ENCODE data around the gene TDRD7. TPM values are rescaled to one million over a fixed set of nuclear protein-coding genes. Genes with fewer than 3 reads are reported as not detected.

Gene TDRD7
- total and polyA plus RNA-seq, 2 of the 13 experiments (the other 11 are each of a cell fraction or from before 2014, with no cell fraction given): 9.8 to 15.5 TPM

GRCh38 chr9:97366476-97366875 lies 45.4 kb upstream of the TDRD7 start (continued):
- TF ChIP-seq, protein P1, sequence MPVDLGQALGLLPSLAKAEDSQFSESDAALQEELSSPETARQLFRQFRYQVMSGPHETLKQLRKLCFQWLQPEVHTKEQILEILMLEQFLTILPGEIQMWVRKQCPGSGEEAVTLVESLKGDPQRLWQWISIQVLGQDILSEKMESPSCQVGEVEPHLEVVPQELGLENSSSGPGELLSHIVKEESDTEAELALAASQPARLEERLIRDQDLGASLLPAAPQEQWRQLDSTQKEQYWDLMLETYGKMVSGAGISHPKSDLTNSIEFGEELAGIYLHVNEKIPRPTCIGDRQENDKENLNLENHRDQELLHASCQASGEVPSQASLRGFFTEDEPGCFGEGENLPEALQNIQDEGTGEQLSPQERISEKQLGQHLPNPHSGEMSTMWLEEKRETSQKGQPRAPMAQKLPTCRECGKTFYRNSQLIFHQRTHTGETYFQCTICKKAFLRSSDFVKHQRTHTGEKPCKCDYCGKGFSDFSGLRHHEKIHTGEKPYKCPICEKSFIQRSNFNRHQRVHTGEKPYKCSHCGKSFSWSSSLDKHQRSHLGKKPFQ (CRISPR knock-in tag; IDR thresholded peaks at IDR 0.05; ENCODE audit: insufficient replicate concordance): no peak
- no peak for TF ChIP-seq ZNF878 (CRISPR knock-in tag; IDR thresholded peaks at IDR 0.05)
- no peak for TF ChIP-seq FOXC1 (CRISPR knock-in tag; IDR thresholded peaks at IDR 0.05; ENCODE audit: borderline replicate concordance)
- TF ChIP-seq MED13 (CRISPR knock-in tag; IDR thresholded peaks at IDR 0.05): no peak
- TF ChIP-seq GABPA (IDR thresholded peaks at IDR 0.05; ENCODE audit: low read depth, low read length): no peak
- no peak for TF ChIP-seq GABPA (CRISPR knock-in tag; IDR thresholded peaks at IDR 0.05; ENCODE audit: low read depth)
- TF ChIP-seq, protein P2, sequence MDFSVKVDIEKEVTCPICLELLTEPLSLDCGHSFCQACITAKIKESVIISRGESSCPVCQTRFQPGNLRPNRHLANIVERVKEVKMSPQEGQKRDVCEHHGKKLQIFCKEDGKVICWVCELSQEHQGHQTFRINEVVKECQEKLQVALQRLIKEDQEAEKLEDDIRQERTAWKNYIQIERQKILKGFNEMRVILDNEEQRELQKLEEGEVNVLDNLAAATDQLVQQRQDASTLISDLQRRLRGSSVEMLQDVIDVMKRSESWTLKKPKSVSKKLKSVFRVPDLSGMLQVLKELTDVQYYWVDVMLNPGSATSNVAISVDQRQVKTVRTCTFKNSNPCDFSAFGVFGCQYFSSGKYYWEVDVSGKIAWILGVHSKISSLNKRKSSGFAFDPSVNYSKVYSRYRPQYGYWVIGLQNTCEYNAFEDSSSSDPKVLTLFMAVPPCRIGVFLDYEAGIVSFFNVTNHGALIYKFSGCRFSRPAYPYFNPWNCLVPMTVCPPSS (IDR thresholded peaks at IDR 0.05): no peak
- TF ChIP-seq KIAA2018 (CRISPR knock-in tag; IDR thresholded peaks at IDR 0.05; ENCODE audit: borderline replicate concordance): no peak
- 0 out of 2 replicates have a peak, but pooled peaks have one; percentile 6 for TF ChIP-seq NFE2L2 (IDR thresholded peaks at IDR 0.05; ENCODE audit: low read length)
- no peak for TF ChIP-seq JUN (CRISPR knock-in tag; IDR thresholded peaks at IDR 0.05)
- TF ChIP-seq, protein P3, sequence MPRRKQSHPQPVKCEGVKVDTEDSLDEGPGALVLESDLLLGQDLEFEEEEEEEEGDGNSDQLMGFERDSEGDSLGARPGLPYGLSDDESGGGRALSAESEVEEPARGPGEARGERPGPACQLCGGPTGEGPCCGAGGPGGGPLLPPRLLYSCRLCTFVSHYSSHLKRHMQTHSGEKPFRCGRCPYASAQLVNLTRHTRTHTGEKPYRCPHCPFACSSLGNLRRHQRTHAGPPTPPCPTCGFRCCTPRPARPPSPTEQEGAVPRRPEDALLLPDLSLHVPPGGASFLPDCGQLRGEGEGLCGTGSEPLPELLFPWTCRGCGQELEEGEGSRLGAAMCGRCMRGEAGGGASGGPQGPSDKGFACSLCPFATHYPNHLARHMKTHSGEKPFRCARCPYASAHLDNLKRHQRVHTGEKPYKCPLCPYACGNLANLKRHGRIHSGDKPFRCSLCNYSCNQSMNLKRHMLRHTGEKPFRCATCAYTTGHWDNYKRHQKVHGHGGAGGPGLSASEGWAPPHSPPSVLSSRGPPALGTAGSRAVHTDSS (CRISPR knock-in tag; conservative IDR thresholded peaks at IDR 0.05): no peak
- no peak for TF ChIP-seq CBX5 (CRISPR knock-in tag; IDR thresholded peaks at IDR 0.05; ENCODE audit: borderline replicate concordance)
- no peak for TF ChIP-seq MATR3 (CRISPR knock-in tag; IDR thresholded peaks at IDR 0.05)
- TF ChIP-seq RXRA (CRISPR knock-in tag; IDR thresholded peaks at IDR 0.05): no peak
- TF ChIP-seq ZNF639 (CRISPR knock-in tag; conservative IDR thresholded peaks at IDR 0.05): no peak
- TF ChIP-seq ISL2 (CRISPR knock-in tag; IDR thresholded peaks at IDR 0.05): no peak
- TF ChIP-seq SMAD1 (CRISPR knock-in tag; IDR thresholded peaks at IDR 0.05; ENCODE audit: borderline replicate concordance, low read depth): no peak
- peak; percentile 40; the same call in 1 of the 2 replicates for TF ChIP-seq SALL1 (CRISPR knock-in tag; IDR thresholded peaks at IDR 0.05)

Data from HepG2 (cell line).